Prostate gland (tissue), 2 donors: ENCODE data around the gene CLDND2. TPM values are rescaled to one million over a fixed set of nuclear protein-coding genes. Genes with fewer than 3 reads are reported as not detected.
"Not testable (repeated sequence)": the region's sequence is repeated elsewhere in the genome, so short reads cannot be mapped to it uniquely, and the experiment has no call there.

Experiments used
- DNase-seq: peaks from one replicate; pipeline ENCODE4 v3.0.0-alpha.2; 2019; ENCODE audit warnings: low spot score
- H3K27ac ChIP-seq, 2 donors: fragments of 200-600 bp; sonication (generic); 2 replicates each; pipeline ENCODE4 v1.5.1; 2017 to 2019
- H3K27me3 ChIP-seq: fragments of 200-600 bp; sonication (generic); replicated peaks from 2 replicates; pipeline ENCODE4 v1.5.1; 2019; ENCODE audit not compliant: insufficient read depth
- H3K36me3 ChIP-seq, 2 donors: fragments of 200-600 bp; sonication (generic); 1 replicate in 1 of 2; 2 replicates in 1 of 2; pipeline versions ENCODE4 v1.5.1 to v1.8.1; 2017 to 2019
- H3K4me1 ChIP-seq: fragments of 200-600 bp; sonication (generic); replicated peaks from 2 replicates; pipeline ENCODE4 v1.5.1; 2019
- H3K4me3 ChIP-seq, 2 donors: fragments of 200-600 bp; sonication (generic); 2 replicates each; pipeline ENCODE4 v1.5.1; 2017 to 2019
- H3K9me3 ChIP-seq: fragments of 200-600 bp; sonication (generic); 2 replicates; pipeline ENCODE4 v1.5.1; 2017
- CTCF ChIP-seq, 4 experiments: fragments of 200-600 bp in 2 of 4; fragments of 450-650 bp in 2 of 4; sonication (generic) in 2 of 4; IDR thresholded peaks; 1 replicate in 3 of 4; 2 replicates in 1 of 4; pipeline ENCODE4 v1.5.1; 2016 to 2019; ENCODE audit warnings: antibody characterized with exemption in 4 of 4, mild to moderate bottlenecking in 2 of 4, moderate library complexity in 2 of 4
- POLR2A ChIP-seq: fragments of 450-650 bp; IDR thresholded peaks from one replicate; pipeline ENCODE4 v1.6.1; 2016; ENCODE audit warnings: antibody characterized with exemption, mild to moderate bottlenecking
- POLR2AphosphoS5 ChIP-seq: sonication (generic); formaldehyde crosslinking; IDR thresholded peaks from one replicate; pipeline ENCODE4 v1.6.1; 2017; ENCODE audit warnings: antibody characterized with exemption
- WGBS: methylation state at CpG from one replicate; pipeline ENCODE4 v1.1.5; 2018; 5-methylcytosine and 5-hydroxymethylcytosine counted together
- intact Hi-C: fragments of 100-400 bp; cut with DNase I; formaldehyde crosslinking; loops from one replicate; pipeline ENCODE4 v1.14.2; 2022
- total RNA-seq, 2 donors: library from RNA; depleted of rRNA; stranded (reverse); fragments of >200 nt; gene quantifications; one replicate each; pipeline ENCODE4 v1.1.0, GENCODE V29; 2016

CLDND2 gene
- total RNA-seq, 2 donors from 2014 or later: 4.2 TPM; not detected in 1

- no peaks in the 10 kb centered on the region for H3K27me3 ChIP-seq
- no peak for DNase-seq
- no peak overlapping the region for H3K4me3 ChIP-seq
- H3K36me3 ChIP-seq: no peaks in the 10 kb centered on the region
- H3K27ac ChIP-seq: no peak overlapping the region
- H3K4me1 ChIP-seq: no peaks in the 10 kb centered on the region
- WGBS: 51% methylated on average over 7 of the region's 7 CpGs
- intact Hi-C loops: no loop called here
- no peaks in the 10 kb centered on the region for H3K9me3 ChIP-seq
- TF ChIP-seq CTCF (IDR thresholded peaks at IDR 0.05) (peak in 2 of 4 experiments; percentile 34 to 55), POLR2A (no peak), POLR2AphosphoS5 (no peak)
Observed at GRCh38 chr19:51398096-51398704, 29.4 kb upstream of the CLDND2 start.

GRCh38 chr19:51397453-51397852, 28.6 kb upstream of the CLDND2 start:
- H3K4me3 ChIP-seq, H3K9me3 ChIP-seq, intact Hi-C loops, H3K27ac ChIP-seq, H3K36me3 ChIP-seq, H3K27me3 ChIP-seq, H3K4me1 ChIP-seq, DNase-seq: not testable (repeated sequence)
- WGBS: 51% methylated on average over 9 of the region's 9 CpGs

- Histone ChIP-seq H3K9me3 (no peaks in the 10 kb centered on the region), H3K4me1 (no peaks in the 10 kb centered on the region), H3K4me3 (no peak overlapping the region), H3K27ac (no peak overlapping the region), H3K27me3 (no peaks in the 10 kb centered on the region), H3K36me3 (no peaks in the 10 kb centered on the region)
- intact Hi-C loops: no loop called here
- 100% methylated on average over 2 of the region's 2 CpGs for WGBS
- no peak for DNase-seq
- no peak for TF ChIP-seq POLR2AphosphoS5
- TF ChIP-seq CTCF (IDR thresholded peaks at IDR 0.05): no peak
- no peak for TF ChIP-seq POLR2A
Observed at GRCh38 chr19:51396175-51396574, 27.4 kb upstream of the CLDND2 start.

GRCh38 chr19:51394050-51394836, 25.4 kb upstream of the CLDND2 start:
- Histone ChIP-seq H3K27me3 (no peaks in the 10 kb centered on the region), H3K36me3 (no peaks in the 10 kb centered on the region), H3K4me1 (no peaks in the 10 kb centered on the region), H3K9me3 (no peaks in the 10 kb centered on the region), H3K4me3 (peak overlapping the region; percentile 16 to 31), H3K27ac (peak overlapping the region; percentile 70 to 76)
- no peak for TF ChIP-seq POLR2A
- TF ChIP-seq CTCF (IDR thresholded peaks at IDR 0.05): peak in 3 of 4 experiments; percentile 15 to 25 (median 22)
- peak; percentile 92 for TF ChIP-seq POLR2AphosphoS5
- 4% methylated on average over 45 of the region's 45 CpGs for whole genome bisulfite sequencing
- intact Hi-C loops: loop anchor here (5.0 kb wide), 1 partner anchor 57 kb away; no protein-coding TSS in a partner anchor
- peak; percentile 94 for DNase-seq

GRCh38 chr19:51392701-51393100, 23.9 kb upstream of the CLDND2 start:
- Histone ChIP-seq H3K36me3 (no peaks in the 10 kb centered on the region), H3K27me3 (no peaks in the 10 kb centered on the region), H3K9me3 (no peaks in the 10 kb centered on the region), H3K4me1 (no peaks in the 10 kb centered on the region), H3K4me3 (no peak overlapping the region), H3K27ac (no peak overlapping the region)
- intact Hi-C loops: loop anchor here (5.0 kb wide), 1 partner anchor 55 kb away; no protein-coding TSS in a partner anchor
- no peak for DNase-seq
- WGBS: 71% methylated on average over 1 of the region's 1 CpG
- TF ChIP-seq CTCF (IDR thresholded peaks at IDR 0.05) (no peak), POLR2AphosphoS5 (no peak), POLR2A (no peak)
